ENCODE measurements around the gene DGKD.
"Not testable (repeated sequence)": the region's sequence is repeated elsewhere in the genome, so short reads cannot be mapped to it uniquely, and the experiment has no call there.

The DGKD gene

GRCh38 chr2:233356546-233357308, 2.4 kb downstream of the DGKD start:
- intact Hi-C loops (cut with DNase I): no loop called here
- no peak for DNase-seq

- intact Hi-C loops (cut with DNase I): no loop called here
- no peak for DNase-seq
These were observed 4.0 kb downstream of the DGKD start for GRCh38 chr2:233358335-233358734.

DNA sequence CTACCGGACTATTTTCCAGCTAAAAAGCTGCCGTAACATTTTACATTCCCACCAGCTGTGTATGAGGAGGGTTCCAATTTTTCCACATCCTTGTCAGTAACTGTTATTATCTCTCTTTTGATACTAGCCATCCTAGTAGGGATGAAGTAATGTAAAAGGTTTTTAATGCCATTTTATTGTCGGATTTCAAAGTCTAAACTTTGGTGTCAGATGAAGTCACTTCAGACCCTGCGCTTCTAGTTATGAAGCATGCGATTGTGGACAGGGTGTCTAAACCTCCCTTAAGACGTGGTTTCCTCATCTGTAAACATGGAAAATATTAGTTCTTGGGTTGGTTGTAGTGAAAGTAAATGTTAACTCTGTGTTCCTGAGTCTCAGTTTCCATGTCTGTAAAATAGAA, 4.7 kb downstream of the DGKD start:
- no peak for DNase-seq
- intact Hi-C loops (cut with DNase I): no loop called here

GRCh38 chr2:233359823-233360222, 5.5 kb downstream of the DGKD start:
- no peak for DNase-seq
- intact Hi-C loops (cut with DNase I): no loop called here

DNA sequence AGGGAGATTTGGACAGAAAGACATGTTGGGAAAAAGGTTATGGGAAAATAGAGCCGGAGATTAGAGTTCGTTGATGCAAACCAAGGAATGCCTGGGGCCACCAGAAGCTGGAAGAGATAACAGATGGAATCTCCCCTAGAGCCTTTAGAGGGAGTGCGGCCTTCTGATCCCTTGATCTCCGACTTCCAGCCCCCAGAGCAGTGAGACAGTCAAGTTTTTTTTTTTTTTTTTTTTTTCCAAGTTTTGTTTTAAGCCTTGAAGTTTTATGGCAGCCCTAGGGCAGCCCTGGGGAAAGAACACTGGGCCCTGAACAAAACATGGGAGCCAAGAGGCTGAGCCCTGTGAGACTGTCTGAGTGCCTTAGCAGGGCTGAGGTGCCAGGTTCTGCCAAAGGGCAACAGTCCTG, 6.5 kb downstream of the DGKD start:
- intact Hi-C loops (cut with DNase I): no loop called here
- DNase-seq: no peak

- intact Hi-C loops (cut with DNase I): no loop called here
- DNase-seq: no peak
These were observed 7.0 kb downstream of the DGKD start for GRCh38 chr2:233361297-233361696.

DNA sequence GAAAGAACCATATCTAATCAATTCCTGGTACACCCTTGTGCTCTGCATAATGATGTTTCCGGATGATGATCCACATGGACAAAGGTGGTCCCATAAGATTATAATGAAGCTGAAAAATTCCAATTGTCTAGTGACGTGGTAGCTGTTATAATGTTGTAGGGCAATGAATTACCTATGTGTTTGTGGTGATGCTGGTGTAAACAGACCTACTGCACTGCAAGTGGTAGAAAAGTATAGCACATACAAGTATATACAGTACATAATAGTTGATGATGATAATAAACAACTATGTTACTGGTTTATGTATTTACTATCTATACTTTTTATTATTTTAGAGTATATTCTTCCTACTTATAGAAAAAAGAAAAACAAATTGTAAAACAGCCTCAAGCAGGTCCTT, 8.4 kb downstream of the DGKD start:
- intact Hi-C loops (cut with DNase I): no loop called here
- DNase-seq: no peak

DNA sequence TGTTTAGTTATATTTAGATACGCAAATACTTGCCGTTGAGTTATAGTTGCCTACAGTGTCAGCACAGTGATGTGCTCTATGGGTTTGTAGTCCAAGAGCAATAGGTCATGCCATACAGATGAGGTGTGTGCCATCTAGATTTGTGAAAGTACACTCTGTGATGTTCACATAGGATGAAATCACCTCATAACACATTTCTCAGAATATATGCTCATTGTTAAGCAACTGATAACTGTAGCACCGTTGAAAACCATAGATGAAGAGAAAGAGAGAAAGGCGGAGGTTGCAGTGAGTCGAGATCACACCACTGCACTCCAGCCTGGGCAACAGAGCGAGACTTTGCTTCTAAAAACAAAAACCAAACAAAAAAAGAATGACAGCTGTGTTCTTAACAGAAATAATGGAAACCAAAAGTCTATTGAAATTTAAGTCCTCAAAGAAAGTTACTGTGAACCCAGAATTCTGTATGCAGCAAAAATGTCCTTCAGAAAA, 9.5 kb downstream of the DGKD start:
- intact Hi-C loops (cut with DNase I): no loop called here
- no peak for DNase-seq

GRCh38 chr2:233365861-233366520, 11.7 kb downstream of the DGKD start:
- intact Hi-C loops (cut with DNase I): no loop called here
- no peak for DNase-seq

GRCh38 chr2:233367586-233367985, 13.3 kb downstream of the DGKD start:
- no peak for DNase-seq
- intact Hi-C loops (cut with DNase I): no loop called here

DNA sequence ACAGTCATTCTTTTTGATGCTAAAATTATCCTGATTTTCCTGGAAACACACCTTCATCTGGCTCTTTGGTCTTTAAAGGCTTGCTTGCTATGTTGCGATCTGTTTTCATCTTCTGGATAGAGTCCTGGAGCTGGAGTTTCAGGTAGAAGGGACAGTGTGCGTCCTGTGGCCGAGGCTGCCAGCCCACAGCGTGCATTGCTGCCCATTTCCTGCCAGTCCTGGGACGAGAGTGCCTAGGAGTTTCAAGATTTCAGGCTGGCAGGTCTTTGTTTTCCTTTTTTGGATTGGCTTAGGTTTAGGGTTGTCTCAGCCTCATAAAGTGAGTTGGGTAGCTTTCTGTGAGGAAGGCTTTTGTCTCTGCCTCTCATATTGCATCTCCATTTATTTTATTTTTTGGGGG, 14.5 kb downstream of the DGKD start:
- intact Hi-C loops (cut with DNase I): no loop called here
- no peak for DNase-seq

DNA sequence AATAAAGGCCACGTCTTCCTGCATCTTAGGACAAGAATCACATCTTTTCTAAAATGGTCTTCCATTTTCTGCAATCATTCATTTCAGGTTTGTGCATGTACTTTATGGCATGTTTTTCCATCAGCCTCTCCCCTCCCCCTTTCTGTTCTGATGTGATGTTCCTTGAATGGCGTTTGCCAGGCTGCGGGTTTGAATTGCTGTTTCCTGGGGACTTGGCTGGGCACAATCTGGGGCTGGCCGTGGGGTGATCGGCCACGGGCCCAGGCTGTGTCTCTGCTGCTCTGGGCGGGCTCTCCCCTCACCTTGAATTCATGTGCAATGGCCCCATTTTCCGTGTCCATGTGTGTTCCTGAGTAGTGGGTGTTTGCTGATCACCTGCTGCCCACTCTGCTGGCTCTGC, 15.2 kb downstream of the DGKD start:
- intact Hi-C loops (cut with DNase I): no loop called here
- no peak for DNase-seq

GRCh38 chr2:233369897-233370685, 15.8 kb downstream of the DGKD start:
- intact Hi-C loops (cut with DNase I): no loop called here
- no peak for DNase-seq

DNA sequence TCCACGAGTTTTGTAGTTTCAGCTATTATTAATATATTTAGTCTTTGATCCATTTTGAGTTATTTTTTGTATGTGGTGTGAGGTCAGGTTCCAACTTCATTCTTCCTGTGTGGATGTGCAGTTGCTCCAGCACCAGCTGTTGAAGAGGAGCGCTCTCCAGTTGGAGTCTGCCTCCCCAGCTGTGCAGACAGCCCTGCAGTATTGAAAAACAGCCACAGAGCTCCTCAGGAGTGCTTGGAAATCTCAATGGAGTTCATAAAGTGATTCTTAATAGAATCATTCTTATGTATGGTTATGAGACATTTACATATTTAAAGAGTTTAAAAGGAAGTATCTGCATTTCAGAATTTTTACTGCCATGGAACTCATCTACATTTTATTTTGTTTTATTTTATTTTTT, 17.3 kb downstream of the DGKD start:
- DNase-seq: no peak
- intact Hi-C loops (cut with DNase I): no loop called here

DNA sequence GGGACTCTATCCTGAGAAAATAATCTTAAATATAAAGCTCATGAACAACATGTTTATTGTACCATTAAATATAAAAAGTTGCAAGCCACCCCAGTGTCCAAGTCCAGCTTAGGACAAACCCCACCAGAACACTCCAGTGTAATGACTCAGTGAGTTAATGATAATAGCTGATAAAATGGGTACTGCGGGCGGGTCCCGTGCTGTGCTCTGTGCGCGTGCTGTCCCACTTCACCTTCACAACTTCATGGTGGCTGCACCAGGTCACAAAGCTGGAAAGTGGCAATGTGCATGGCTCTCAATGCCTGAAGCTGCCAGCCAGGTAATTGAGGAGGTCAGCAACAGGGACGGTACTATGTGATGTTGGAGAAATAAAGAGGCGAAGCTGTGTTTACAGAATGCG, 18.6 kb downstream of the DGKD start:
- intact Hi-C loops (cut with DNase I): no loop called here
- DNase-seq: no peak

DNA sequence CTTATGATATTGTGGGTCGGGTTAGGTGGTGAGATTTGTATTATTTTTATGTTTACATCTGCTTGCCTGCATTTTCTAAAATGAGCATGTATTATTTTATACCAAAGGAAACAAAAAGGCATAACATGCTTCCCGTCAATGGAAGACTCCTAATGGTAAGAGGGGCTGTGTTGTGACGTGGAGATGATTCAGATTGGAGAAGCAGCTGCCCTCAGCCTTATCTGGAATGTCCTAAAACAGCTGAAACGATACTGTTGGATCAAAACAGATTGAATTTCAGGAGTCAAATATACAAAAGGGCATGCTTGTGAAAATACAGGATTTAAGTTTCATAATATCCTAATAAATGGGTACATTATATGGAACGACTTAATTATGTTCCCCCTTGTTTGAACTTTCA, 19.0 kb downstream of the DGKD start:
- intact Hi-C loops (cut with DNase I): no loop called here
- no peak for DNase-seq

- intact Hi-C loops (cut with DNase I); DNase-seq: not testable (repeated sequence)
These were observed 20.5 kb downstream of the DGKD start for GRCh38 chr2:233374776-233375175.

DNA sequence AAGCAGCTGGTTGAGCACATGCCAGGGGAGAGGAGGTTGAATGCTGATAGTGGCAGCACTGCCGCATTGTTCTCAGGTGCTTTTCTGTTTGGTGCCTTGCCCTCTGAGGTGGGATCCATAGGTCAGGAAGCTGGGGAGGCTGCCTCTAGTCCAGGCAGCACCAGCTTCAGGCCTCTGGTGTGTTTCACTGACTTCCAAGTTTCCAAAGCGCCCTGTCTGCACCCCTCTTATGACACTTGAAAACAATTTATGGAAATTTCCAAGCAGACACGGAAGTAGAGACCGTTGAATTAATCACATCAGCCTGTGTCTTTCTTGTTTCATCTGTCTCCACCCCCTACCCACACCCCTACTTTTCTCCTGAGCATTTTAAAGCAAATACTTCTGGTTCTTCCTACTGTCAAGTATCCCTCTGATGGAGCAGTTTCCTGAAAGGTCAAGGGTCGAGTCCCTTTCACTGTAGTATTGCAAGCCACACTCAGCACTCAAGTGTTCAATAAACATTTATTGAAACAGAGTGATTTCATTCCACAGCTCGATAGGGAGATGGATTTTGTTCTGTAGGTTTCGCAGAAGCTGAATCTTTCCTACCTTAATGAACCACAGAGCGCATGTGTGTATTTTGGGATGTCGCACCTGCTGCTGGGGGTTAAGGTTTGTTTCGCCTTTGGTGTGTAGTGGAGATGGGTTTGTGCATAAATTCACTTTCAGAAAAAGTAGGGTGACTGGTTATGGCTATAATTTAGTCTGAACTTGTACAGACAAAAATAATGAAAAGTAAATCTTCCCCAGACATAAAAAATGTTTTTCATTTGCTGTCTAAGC, 21.4 kb downstream of the DGKD start:
- no peak for DNase-seq
- intact Hi-C loops (cut with DNase I): no loop called here

GRCh38 chr2:233379034-233379433, 24.7 kb downstream of the DGKD start:
- no peak for DNase-seq
- intact Hi-C loops (cut with DNase I): no loop called here

DNA sequence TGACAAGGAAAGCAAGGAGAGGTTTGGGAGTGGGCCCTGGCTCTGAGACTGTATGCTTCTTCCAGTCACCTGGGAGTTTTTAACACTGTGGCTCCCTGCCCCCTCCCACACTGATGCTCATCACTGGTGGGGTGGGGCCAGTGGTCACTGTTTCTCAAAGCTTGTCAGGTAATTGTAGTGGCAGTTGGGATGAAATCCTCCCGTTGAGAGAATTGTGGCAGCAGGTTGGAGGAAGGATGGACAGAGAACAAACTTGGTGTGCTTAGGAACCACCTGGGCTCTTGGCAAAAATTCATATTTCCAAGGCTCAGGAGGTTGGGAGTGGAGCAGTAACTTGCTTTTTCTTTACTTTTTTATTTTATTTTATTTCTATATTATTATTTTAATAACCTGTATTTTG, 25.1 kb downstream of the DGKD start:
- DNase-seq: no peak

More for the DNA sequence above, 25.1 kb downstream of the DGKD start:
- intact Hi-C loops (cut with DNase I): no loop called here
